GM12878 (cell line): Measurements from ENCODE around the gene PPP2R5B. TPM values are rescaled to one million over a fixed set of nuclear protein-coding genes. Genes with fewer than 3 reads are reported as not detected.

Source experiments
- BCL11A ChIP-seq: IDR thresholded peaks from 2 replicates; pipeline ENCODE4 v1.6.1; 2011; ENCODE audit warnings: low read depth, low read length
- FOXK2 ChIP-seq: fragments of 450-650 bp; IDR thresholded peaks from 2 replicates; pipeline ENCODE4 v1.6.1; 2017; ENCODE audit warnings: mild to moderate bottlenecking, moderate library complexity
- FOXM1 ChIP-seq: IDR thresholded peaks from 2 replicates; pipeline ENCODE4 v1.6.1; 2012; ENCODE audit warnings: low read depth, mild to moderate bottlenecking, inconsistent platforms, low read length, moderate library complexity
- RUNX3 ChIP-seq: IDR thresholded peaks from 2 replicates; pipeline ENCODE4 v1.6.1; 2012; ENCODE audit warnings: low read length, inconsistent platforms
- SMAD5 ChIP-seq: IDR thresholded peaks from 2 replicates; pipeline ENCODE4 v1.6.1; 2016; ENCODE audit warnings: antibody characterized with exemption, low read depth
- SP1 ChIP-seq: IDR thresholded peaks from one replicate; pipeline ENCODE4 v1.6.1; 2011; ENCODE audit warnings: low read depth, low read length
- USF1 ChIP-seq: IDR thresholded peaks from 2 replicates; pipeline ENCODE4 v1.6.1; 2011; ENCODE audit warnings: borderline replicate concordance, low read depth, mild to moderate bottlenecking, moderate library complexity, mixed read lengths, low read length; ENCODE audit not compliant: insufficient read depth; ENCODE audit errors: extremely low read length
- ZBTB40 ChIP-seq: fragments of 450-650 bp; IDR thresholded peaks from 2 replicates; pipeline ENCODE4 v1.6.1; 2016; ENCODE audit warnings: mild to moderate bottlenecking, moderate library complexity, borderline replicate concordance
- ZNF274 ChIP-seq: IDR thresholded peaks from one replicate; pipeline ENCODE4 v1.8.0; 2011; ENCODE audit not compliant: insufficient read length, insufficient read depth
- ZNF384 ChIP-seq: IDR thresholded peaks from 2 replicates; pipeline ENCODE4 v1.6.1; 2012; ENCODE audit warnings: low read depth, mild to moderate bottlenecking, low read length, improper control_type of control experiment, borderline replicate concordance
- polyA plus RNA-seq, 11 experiments: library from polyadenylated mRNA; depleted of rRNA in 4 of 11; unstranded in 6 of 11; stranded (reverse) in 5 of 11; fragments of >200 nt; fragmentation: Nextera tagmentation in 4 of 11; fragmentation: Illumina TruSeq in 1 of 11; extraction: Ambion mirVana in 4 of 11; extraction: Trizol in 1 of 11; gene quantifications; 1 replicate in 1 of 11; 2 replicates in 10 of 11; pipeline versions ENCODE4 v1.2.1 to v1.2.3, GENCODE V29; 2011 to 2016; ENCODE audit warnings: inconsistent platforms in 2 of 11, missing spikeins in 2 of 11, low read depth in 1 of 11
- total RNA-seq, 4 experiments: library from RNA; depleted of rRNA in 3 of 4; stranded (reverse); fragments of >200 nt in 3 of 4; fragmentation: Illumina TruSeq in 1 of 4; extraction: Trizol in 1 of 4; gene quantifications; 2 replicates each; pipeline versions ENCODE4 v1.2.1 to v1.2.3, GENCODE V29; 2013 to 2021

PPP2R5B gene
- total and polyA plus RNA-seq, 10 of the 15 experiments (the other 5 are each of a cell fraction or from before 2014, with no cell fraction given), result 0.08 to 6.7 (median 2.0) TPM

- TF ChIP-seq USF1, result no peak
- no peak for TF ChIP-seq ZBTB40
- no peak for TF ChIP-seq FOXM1
- TF ChIP-seq FOXK2, result no peak
- TF ChIP-seq SP1, result no peak
- TF ChIP-seq BCL11A, result peak; percentile 71; the same call in 1 of the 2 replicates
- TF ChIP-seq ZNF384, result no peak
- TF ChIP-seq ZNF274, result no peak
- no peak for TF ChIP-seq RUNX3
- no peak for TF ChIP-seq SMAD5
These were observed 46.9 kb upstream of the PPP2R5B start (continued) for GRCh38 chr11:64877390-64878222.
